ENCODE data around the gene UQCC5.

GRCh38 chr3:52490035-52490938 is 46.1 kb upstream of the UQCC5 start:
- TF ChIP-seq CTCF (IDR thresholded peaks at IDR 0.05) (no peak), POLR2A (IDR thresholded peaks at IDR 0.05) (no peak)

All from testis (tissue), 2 donors.